ENCODE results near the gene ANKRD29. TPM values are rescaled to one million over a fixed set of nuclear protein-coding genes. Genes with fewer than 3 reads are reported as not detected.

Gene ANKRD29
- total RNA-seq, 1 donor from 2014 or later, result 3.1 TPM

GRCh38 chr18:23684515-23685197 lies 21.9 kb upstream of the ANKRD29 start:
- no peak for DNase-seq (ENCODE audit: low spot score)

- DNase-seq (ENCODE audit: low spot score), result no peak
Measured at GRCh38 chr18:23683671-23684070, 21.0 kb upstream of the ANKRD29 start.

GRCh38 chr18:23683155-23683554 lies 20.4 kb upstream of the ANKRD29 start:
- no peak for DNase-seq (ENCODE audit: low spot score)

- DNase-seq (ENCODE audit: low spot score), result no peak
Measured at GRCh38 chr18:23682472-23682871, 19.8 kb upstream of the ANKRD29 start.

- DNase-seq (ENCODE audit: low spot score), result no peak
Measured at GRCh38 chr18:23682045-23682444, 19.3 kb upstream of the ANKRD29 start.

- DNase-seq (ENCODE audit: low spot score), result no peak
Measured at GRCh38 chr18:23675896-23676295, 13.2 kb upstream of the ANKRD29 start.

GRCh38 chr18:23675236-23675635 lies 12.5 kb upstream of the ANKRD29 start:
- DNase-seq (ENCODE audit: low spot score), result no peak

GRCh38 chr18:23673725-23674124 lies 11.0 kb upstream of the ANKRD29 start:
- no peak for DNase-seq (ENCODE audit: low spot score)

- no peak for DNase-seq (ENCODE audit: low spot score)
Measured at GRCh38 chr18:23671564-23671963, 8.9 kb upstream of the ANKRD29 start.

GRCh38 chr18:23669804-23670405 lies 7.2 kb upstream of the ANKRD29 start:
- DNase-seq (ENCODE audit: low spot score), result no peak

GRCh38 chr18:23669202-23669766 lies 6.6 kb upstream of the ANKRD29 start:
- DNase-seq (ENCODE audit: low spot score), result no peak

GRCh38 chr18:23668731-23669130 lies 6.0 kb upstream of the ANKRD29 start:
- DNase-seq (ENCODE audit: low spot score), result no peak

GRCh38 chr18:23667114-23667513 lies 4.4 kb upstream of the ANKRD29 start:
- DNase-seq (ENCODE audit: low spot score), result no peak

GRCh38 chr18:23664674-23665073 lies 2.0 kb upstream of the ANKRD29 start:
- DNase-seq (ENCODE audit: low spot score), result no peak

- DNase-seq (ENCODE audit: low spot score), result no peak
Measured at GRCh38 chr18:23661735-23662308, 889 bp downstream of the ANKRD29 start.

- DNase-seq (ENCODE audit: low spot score), result no peak
Measured at GRCh38 chr18:23658285-23658684, 4.4 kb downstream of the ANKRD29 start.

GRCh38 chr18:23652232-23652631 lies 10.5 kb downstream of the ANKRD29 start:
- DNase-seq (ENCODE audit: low spot score), result no peak

- no peak for DNase-seq (ENCODE audit: low spot score)
Measured at GRCh38 chr18:23650968-23651927, 11.5 kb downstream of the ANKRD29 start.

GRCh38 chr18:23648940-23649607 lies 13.6 kb downstream of the ANKRD29 start:
- DNase-seq (ENCODE audit: low spot score), result no peak

- no peak for DNase-seq (ENCODE audit: low spot score)
Measured at GRCh38 chr18:23648456-23648855, 14.3 kb downstream of the ANKRD29 start.

GRCh38 chr18:23646282-23646681 lies 16.4 kb downstream of the ANKRD29 start:
- no peak for DNase-seq (ENCODE audit: low spot score)
